ENCODE measurements around the gene SPINDOC. TPM values are rescaled to one million over a fixed set of nuclear protein-coding genes. Genes with fewer than 3 reads are reported as not detected.

Gene SPINDOC
- total RNA-seq, 1 experiment from 2014 or later = 17.1 TPM

- peaks cover 38% of the 10 kb centered on the region for H3K36me3 Mint-ChIP-seq (ENCODE audit: insufficient read depth, unreplicated experiment)
- intact Hi-C loops (cut with micrococcal nuclease) = no loop called here
- no peaks in the 10 kb centered on the region for H3K4me1 Mint-ChIP-seq (ENCODE audit: insufficient read depth, unreplicated experiment)
- H3K9me3 Mint-ChIP-seq (ENCODE audit: unreplicated experiment) = no peaks in the 10 kb centered on the region
- DNase-seq (ENCODE audit: unreplicated experiment) = no peak
- no peak overlapping the region for H3K27ac Mint-ChIP-seq (ENCODE audit: low read depth, unreplicated experiment)
- ChIA-PET CTCF (interaction anchor here (1.4 to 2.9 kb wide), 2 partner anchors 10 to 59 kb away, joined by 4 to 15 read pairs; no protein-coding TSS in a partner anchor), POLR2A (interaction anchor here (0.5 kb wide), 1 partner anchor 306 kb away, joined by 4 read pairs; no protein-coding TSS in a partner anchor)
- BruUV-seq (replicated peaks) = no TSS peak
- H3K27me3 Mint-ChIP-seq (ENCODE audit: insufficient read depth, unreplicated experiment) = no peaks in the 10 kb centered on the region
- no peak overlapping the region for H3K4me3 Mint-ChIP-seq (ENCODE audit: unreplicated experiment)
- no peak for TF ChIP-seq CTCF (IDR thresholded peaks at IDR 0.05; ENCODE audit: unreplicated experiment)
These were observed 13.4 kb downstream of the SPINDOC start for GRCh38 chr11:63826471-63827190.

GRCh38 chr11:63829823-63830489 is 16.7 kb downstream of the SPINDOC start:
- peaks cover 10% of the 10 kb centered on the region for H3K36me3 Mint-ChIP-seq (ENCODE audit: insufficient read depth, unreplicated experiment)
- CTCF ChIA-PET = interaction anchor here (0.5 to 0.8 kb wide), 4 partner anchors 16 to 333 kb away, joined by 3 to 4 read pairs (median 4); no protein-coding TSS in a partner anchor
- no peak overlapping the region for H3K27ac Mint-ChIP-seq (ENCODE audit: low read depth, unreplicated experiment)
- no peak overlapping the region for H3K4me3 Mint-ChIP-seq (ENCODE audit: unreplicated experiment)
- no peak for DNase-seq (ENCODE audit: unreplicated experiment)
- no TSS peak for BruUV-seq (replicated peaks)
- intact Hi-C loops (cut with micrococcal nuclease) = no loop called here
- H3K4me1 Mint-ChIP-seq (ENCODE audit: insufficient read depth, unreplicated experiment) = no peaks in the 10 kb centered on the region
- POLR2A ChIA-PET = interaction anchor here (0.6 to 1.1 kb wide), 3 partner anchors 15 to 1437 kb away, joined by 3 to 5 read pairs (median 3); no protein-coding TSS in a partner anchor
- no peak for TF ChIP-seq CTCF (IDR thresholded peaks at IDR 0.05; ENCODE audit: unreplicated experiment)
- no peaks in the 10 kb centered on the region for H3K9me3 Mint-ChIP-seq (ENCODE audit: unreplicated experiment)
- no peaks in the 10 kb centered on the region for H3K27me3 Mint-ChIP-seq (ENCODE audit: insufficient read depth, unreplicated experiment)

- no peaks in the 10 kb centered on the region for H3K9me3 Mint-ChIP-seq (ENCODE audit: unreplicated experiment)
- CTCF ChIA-PET = interaction anchor here (1.1 to 1.2 kb wide), 2 partner anchors 115 to 321 kb away, joined by 3 to 4 read pairs; no protein-coding TSS in a partner anchor
- H3K27me3 Mint-ChIP-seq (ENCODE audit: insufficient read depth, unreplicated experiment) = no peaks in the 10 kb centered on the region
- intact Hi-C loops (cut with micrococcal nuclease) = no loop called here
- no peaks in the 10 kb centered on the region for H3K4me1 Mint-ChIP-seq (ENCODE audit: insufficient read depth, unreplicated experiment)
- no peak for DNase-seq (ENCODE audit: unreplicated experiment)
- no TSS peak for BruUV-seq (replicated peaks)
- no peak for TF ChIP-seq CTCF (IDR thresholded peaks at IDR 0.05; ENCODE audit: unreplicated experiment)
- no peak overlapping the region for H3K27ac Mint-ChIP-seq (ENCODE audit: low read depth, unreplicated experiment)
- POLR2A ChIA-PET = interaction anchor here (1.5 kb wide), 1 partner anchor 17 kb away, joined by 5 read pairs; no protein-coding TSS in a partner anchor
- H3K4me3 Mint-ChIP-seq (ENCODE audit: unreplicated experiment) = no peak overlapping the region
- H3K36me3 Mint-ChIP-seq (ENCODE audit: insufficient read depth, unreplicated experiment) = no peaks in the 10 kb centered on the region
These were observed 18.1 kb downstream of the SPINDOC start for GRCh38 chr11:63831326-63831725.

GRCh38 chr11:63832336-63832735 is 19.1 kb downstream of the SPINDOC start:
- no peak overlapping the region for H3K4me3 Mint-ChIP-seq (ENCODE audit: unreplicated experiment)
- no peaks in the 10 kb centered on the region for H3K36me3 Mint-ChIP-seq (ENCODE audit: insufficient read depth, unreplicated experiment)
- intact Hi-C loops (cut with micrococcal nuclease) = no loop called here
- peaks cover 3% of the 10 kb centered on the region for H3K4me1 Mint-ChIP-seq (ENCODE audit: insufficient read depth, unreplicated experiment)
- DNase-seq (ENCODE audit: unreplicated experiment) = no peak
- no peak overlapping the region for H3K27ac Mint-ChIP-seq (ENCODE audit: low read depth, unreplicated experiment)
- no peaks in the 10 kb centered on the region for H3K9me3 Mint-ChIP-seq (ENCODE audit: unreplicated experiment)
- H3K27me3 Mint-ChIP-seq (ENCODE audit: insufficient read depth, unreplicated experiment) = no peaks in the 10 kb centered on the region
- no peak for TF ChIP-seq CTCF (IDR thresholded peaks at IDR 0.05; ENCODE audit: unreplicated experiment)
- BruUV-seq (replicated peaks) = no TSS peak
- ChIA-PET POLR2A (no interaction called here), CTCF (no interaction called here)
